Endothelial cell of umbilical vein (primary cell): ENCODE measurements around the gene PARD6G. TPM values are rescaled to one million over a fixed set of nuclear protein-coding genes. Genes with fewer than 3 reads are reported as not detected.

Source experiments
- BruUV-seq: library from RNA; stranded (reverse); fragments of 400-500 nt; replicated peaks from 2 replicates; lab custom pipeline; 2021; lab: Mats Ljungman, UMichigan
- CTCF ChIA-PET: fragments of 300-600, 350-600 bp; sonication (Branson Sonifier 250); formaldehyde crosslinking; loops from one replicate; lab custom pipeline; 2021; ENCODE audit warnings: antibody characterized with exemption, inconsistent platforms; lab: Charles Lee
- POLR2A ChIA-PET: fragments of 300-600, 350-600 bp; sonication (Branson Sonifier 250); formaldehyde crosslinking; loops from one replicate; lab custom pipeline; 2021; ENCODE audit warnings: antibody characterized with exemption, inconsistent platforms; lab: Charles Lee
- DNase-seq: peaks from one replicate; pipeline ENCODE4 v3.0.0-alpha.2; 2011; ENCODE audit warnings: low read depth, low spot score
- FAIRE-seq: peaks from 2 replicates; lab custom pipeline; 2011; peaks lifted over from hg19 to GRCh38; lab: Jason Lieb, UNC
- H2AFZ ChIP-seq: 2 replicates; pipeline ENCODE4 v1.6.0; 2012; ENCODE audit warnings: low read depth, low read length, control low read depth, inconsistent platforms
- H3K27ac ChIP-seq: 2 replicates; pipeline ENCODE4 v1.5.1; 2011; ENCODE audit warnings: low read depth, mild to moderate bottlenecking, control low read depth, low read length, moderate library complexity; ENCODE audit not compliant: insufficient read depth
- H3K27me3 ChIP-seq, 2 experiments: 2 replicates each; pipeline versions ENCODE4 v1.6.0 to v1.6.1; 2011; ENCODE audit warnings: low read length in 2 of 2, mixed read lengths in 1 of 2; ENCODE audit not compliant: control insufficient read depth in 2 of 2, insufficient read depth in 2 of 2
- H3K36me3 ChIP-seq, 2 experiments: 2 replicates in 1 of 2; 3 replicates in 1 of 2; pipeline ENCODE4 v1.5.1; 2011; ENCODE audit warnings: low read length in 2 of 2, mild to moderate bottlenecking in 1 of 2, moderate library complexity in 1 of 2; ENCODE audit not compliant: control insufficient read depth in 2 of 2, insufficient read depth in 2 of 2; ENCODE audit errors: extremely low read depth in 1 of 2
- H3K4me1 ChIP-seq: 3 replicates; pipeline ENCODE4 v1.5.1; 2011; ENCODE audit warnings: mild to moderate bottlenecking, low read length; ENCODE audit not compliant: control insufficient read depth, insufficient read depth; ENCODE audit errors: extremely low read depth
- H3K4me2 ChIP-seq: 2 replicates; pipeline ENCODE4 v1.6.1; 2011; ENCODE audit warnings: low read length, control low read depth, mixed read lengths; ENCODE audit not compliant: insufficient read depth
- H3K4me3 ChIP-seq, 3 experiments: fragments of 200-600 bp in 1 of 3; sonication (generic), shearing (Covaris generic) in 1 of 3; replicated peaks in 1 of 3; 2 replicates each; pipeline ENCODE4 v1.5.1; 2011 to 2016; ENCODE audit warnings: control low read depth in 3 of 3, low read length in 3 of 3, mild to moderate bottlenecking in 2 of 3, inconsistent platforms in 1 of 3, low read depth in 1 of 3, moderate library complexity in 1 of 3; ENCODE audit not compliant: insufficient read depth in 1 of 3
- H3K79me2 ChIP-seq: 2 replicates; pipeline ENCODE4 v1.6.0; 2012; ENCODE audit warnings: low read length, inconsistent platforms; ENCODE audit not compliant: control insufficient read depth, insufficient read depth
- H3K9ac ChIP-seq: replicated peaks from 2 replicates; pipeline ENCODE3; 2011; ENCODE audit warnings: low read length, control low read depth; ENCODE audit not compliant: insufficient read depth; ENCODE audit errors: extremely low read depth
- H3K9me1 ChIP-seq: replicated peaks from 3 replicates; pipeline ENCODE4 v1.6.0; 2011; ENCODE audit warnings: mild to moderate bottlenecking, low read length; ENCODE audit not compliant: control insufficient read depth, insufficient read depth; ENCODE audit errors: extremely low read depth
- H3K9me3 ChIP-seq: replicated peaks from 2 replicates; pipeline ENCODE4 v1.5.1; 2012; ENCODE audit warnings: low read length, inconsistent platforms; ENCODE audit not compliant: control insufficient read depth, insufficient read depth
- H4K20me1 ChIP-seq: replicated peaks from 2 replicates; pipeline ENCODE3; 2011; ENCODE audit warnings: mild to moderate bottlenecking, low read length; ENCODE audit not compliant: control insufficient read depth, insufficient read depth; ENCODE audit errors: extremely low read depth
- EZH2 ChIP-seq: IDR thresholded peaks from 2 replicates; pipeline ENCODE4 v1.6.1; 2012; ENCODE audit warnings: borderline replicate concordance, low read depth, mild to moderate bottlenecking, moderate library complexity, low read length, inconsistent platforms; ENCODE audit not compliant: severe bottlenecking
- FOS ChIP-seq: IDR thresholded peaks from 2 replicates; pipeline ENCODE4 v1.6.1; 2011; ENCODE audit warnings: mild to moderate bottlenecking, low read length, moderate library complexity, borderline replicate concordance; ENCODE audit not compliant: insufficient read depth
- GATA2 ChIP-seq: IDR thresholded peaks from 2 replicates; pipeline ENCODE4 v1.7.0; 2011; ENCODE audit warnings: low read depth, mild to moderate bottlenecking, moderate library complexity, mixed read lengths, low read length; ENCODE audit not compliant: insufficient read length, insufficient read depth
- JUN ChIP-seq: IDR thresholded peaks from 2 replicates; pipeline ENCODE4 v1.6.1; 2011; ENCODE audit warnings: borderline replicate concordance, low read depth; ENCODE audit not compliant: insufficient read length, insufficient read depth
- MYC ChIP-seq: IDR thresholded peaks from one replicate; pipeline ENCODE4 v1.6.1; 2011; ENCODE audit warnings: mild to moderate bottlenecking, low read depth, low read length
- POLR2A ChIP-seq: IDR thresholded peaks from 2 replicates; pipeline ENCODE4 v1.6.1; 2012; ENCODE audit warnings: low read depth, mild to moderate bottlenecking, control low read depth, low read length
- POLR2AphosphoS5 ChIP-seq: IDR thresholded peaks from 2 replicates; pipeline ENCODE4 v1.6.1; 2012; ENCODE audit warnings: low read depth, mild to moderate bottlenecking, control low read depth, low read length, moderate library complexity; ENCODE audit not compliant: insufficient read depth
- dilution Hi-C: fragments of 300-500 bp; cut with MboI; formaldehyde crosslinking; loops from one replicate; pipeline ENCODE4 v1.15.0; 2019; ENCODE audit warnings: low sequenced_read_pairs; ENCODE audit not compliant: extremely low pct_ligation_motif_present
- intact Hi-C: fragments of 100-400 bp; cut with micrococcal nuclease; formaldehyde crosslinking; loops from one replicate; pipeline ENCODE4 v1.10.0; 2022
- polyA plus RNA-seq, 4 experiments: library from polyadenylated mRNA; depleted of rRNA in 3 of 4; stranded (reverse) in 3 of 4; unstranded in 1 of 4; fragments of >200 nt; gene quantifications; 2 replicates each; pipeline versions ENCODE4 v1.2.1 to v1.2.3, GENCODE V29; 2011 to 2012; ENCODE audit warnings: missing spikeins in 1 of 4
- total RNA-seq: library from RNA; stranded (reverse); gene quantifications from 2 replicates; pipeline ENCODE4 v1.2.3, GENCODE V29; 2021
- TF ChIP-seq, protein P1 (sequence below): IDR thresholded peaks from 2 replicates; pipeline ENCODE4 v1.6.1; 2011; ENCODE audit not compliant: insufficient read depth, insufficient read length
- TF ChIP-seq, protein P2 (sequence below), 2 donors: IDR thresholded peaks; 1 replicate in 1 of 2; 2 replicates in 1 of 2; pipeline ENCODE4 v1.5.1; 2011; ENCODE audit warnings: low read length in 2 of 2, mild to moderate bottlenecking in 2 of 2, moderate library complexity in 2 of 2, control low read depth in 1 of 2, inconsistent platforms in 1 of 2, low read depth in 1 of 2; ENCODE audit not compliant: insufficient read depth in 1 of 2; ENCODE audit errors: extremely low read depth in 1 of 2

The PARD6G gene
- total and polyA plus RNA-seq, 2 donors (not counting 3 experiments of a cell fraction or from before 2014, with no cell fraction given): 1.2 to 1.8 TPM

DNA sequence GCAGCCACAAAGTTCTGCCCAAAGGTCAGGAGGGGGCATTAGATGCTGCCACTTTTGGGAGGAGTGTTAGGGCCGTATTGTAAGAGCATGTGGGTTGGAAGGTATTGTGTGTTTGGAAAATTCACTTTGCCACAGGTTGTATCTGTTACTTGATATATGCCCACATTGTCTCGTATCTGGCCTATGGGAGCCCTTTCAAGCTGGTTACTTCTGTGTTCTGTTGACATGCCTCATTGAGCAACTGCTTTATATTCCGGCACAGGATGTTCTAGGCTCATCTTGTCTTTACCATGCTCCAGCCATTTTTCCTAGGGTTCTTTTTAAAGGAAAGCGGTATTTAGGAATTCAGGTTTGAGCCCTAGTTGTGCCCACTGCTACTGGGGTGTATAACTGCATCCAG, 132.3 kb downstream of the PARD6G start:
- Histone ChIP-seq H3K4me3 (no peak overlapping the region), H3K4me1 (peaks cover 8% of the 10 kb centered on the region), H3K9me1 (no peaks in the 10 kb centered on the region), H2AFZ (no peak overlapping the region), H3K79me2 (peaks cover 84% of the 10 kb centered on the region), H3K27ac (no peak overlapping the region), H3K9ac (no peak overlapping the region), H4K20me1 (peaks cover 7% of the 10 kb centered on the region), H3K36me3 (peaks cover 2 to 5% of the 10 kb centered on the region in 2 experiments), H3K27me3 (no peaks in the 10 kb centered on the region), H3K4me2 (no peak overlapping the region), H3K9me3 (no peaks in the 10 kb centered on the region)
- dilution Hi-C loops (no loop called here), intact Hi-C loops (no loop called here)
- no TSS peak for BruUV-seq
- CTCF ChIA-PET: no interaction called here
- DNase-seq: no peak
- FAIRE-seq: no peak
- POLR2A ChIA-PET: no interaction called here
- TF ChIP-seq MYC (no peak), POLR2AphosphoS5 (no peak), FOS (no peak), GATA2 (no peak), POLR2A (no peak), EZH2 (no peak), JUN (no peak)
- TF ChIP-seq, protein P1, sequence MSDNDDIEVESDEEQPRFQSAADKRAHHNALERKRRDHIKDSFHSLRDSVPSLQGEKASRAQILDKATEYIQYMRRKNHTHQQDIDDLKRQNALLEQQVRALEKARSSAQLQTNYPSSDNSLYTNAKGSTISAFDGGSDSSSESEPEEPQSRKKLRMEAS: no peak
- TF ChIP-seq, protein P2, sequence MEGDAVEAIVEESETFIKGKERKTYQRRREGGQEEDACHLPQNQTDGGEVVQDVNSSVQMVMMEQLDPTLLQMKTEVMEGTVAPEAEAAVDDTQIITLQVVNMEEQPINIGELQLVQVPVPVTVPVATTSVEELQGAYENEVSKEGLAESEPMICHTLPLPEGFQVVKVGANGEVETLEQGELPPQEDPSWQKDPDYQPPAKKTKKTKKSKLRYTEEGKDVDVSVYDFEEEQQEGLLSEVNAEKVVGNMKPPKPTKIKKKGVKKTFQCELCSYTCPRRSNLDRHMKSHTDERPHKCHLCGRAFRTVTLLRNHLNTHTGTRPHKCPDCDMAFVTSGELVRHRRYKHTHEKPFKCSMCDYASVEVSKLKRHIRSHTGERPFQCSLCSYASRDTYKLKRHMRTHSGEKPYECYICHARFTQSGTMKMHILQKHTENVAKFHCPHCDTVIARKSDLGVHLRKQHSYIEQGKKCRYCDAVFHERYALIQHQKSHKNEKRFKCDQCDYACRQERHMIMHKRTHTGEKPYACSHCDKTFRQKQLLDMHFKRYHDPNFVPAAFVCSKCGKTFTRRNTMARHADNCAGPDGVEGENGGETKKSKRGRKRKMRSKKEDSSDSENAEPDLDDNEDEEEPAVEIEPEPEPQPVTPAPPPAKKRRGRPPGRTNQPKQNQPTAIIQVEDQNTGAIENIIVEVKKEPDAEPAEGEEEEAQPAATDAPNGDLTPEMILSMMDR (IDR thresholded peaks at IDR 0.05; ENCODE audit: extremely low read depth in 1 of 2, insufficient read depth in 1 of 2, low read depth in 1 of 2, low read length in 2 of 2): no peak
